Endodermal cell (in vitro differentiated cells): ENCODE data around the gene C6orf15. TPM values are rescaled to one million over a fixed set of nuclear protein-coding genes. Genes with fewer than 3 reads are reported as not detected.

Experiments
- DNase-seq: peaks from one replicate; pipeline ENCODE4 v3.0.0-alpha.2; 2017
- H3K27ac ChIP-seq: 2 replicates; pipeline ENCODE4 v1.5.1; 2013; ENCODE audit warnings: mild to moderate bottlenecking, low read depth, low read length, moderate library complexity
- H3K27me3 ChIP-seq: 2 replicates; pipeline ENCODE4 v1.6.1; 2013; ENCODE audit warnings: mild to moderate bottlenecking, low read length, moderate library complexity; ENCODE audit not compliant: insufficient read depth, control insufficient read depth, poor library complexity, severe bottlenecking
- H3K36me3 ChIP-seq: 2 replicates; pipeline ENCODE4 v1.7.0; 2013; ENCODE audit warnings: mild to moderate bottlenecking, low read length, moderate library complexity; ENCODE audit not compliant: control insufficient read depth, insufficient read depth
- H3K4me1 ChIP-seq: one replicate; pipeline ENCODE4 v1.7.0; 2013; ENCODE audit warnings: low read length; ENCODE audit not compliant: control insufficient read depth, insufficient read depth
- H3K4me3 ChIP-seq: 2 replicates; pipeline ENCODE4 v1.5.1; 2013; ENCODE audit warnings: mild to moderate bottlenecking, low read length, moderate library complexity
- H3K9ac ChIP-seq: 2 replicates; pipeline ENCODE4 v1.6.1; 2013; ENCODE audit warnings: mild to moderate bottlenecking, low read length, moderate library complexity; ENCODE audit not compliant: poor library complexity, severe bottlenecking; ENCODE audit errors: extremely low read depth
- H3K9me3 ChIP-seq: 2 replicates; pipeline ENCODE4 v1.6.1; 2013; ENCODE audit warnings: mild to moderate bottlenecking, low read length, moderate library complexity; ENCODE audit not compliant: control insufficient read depth
- H3K27ac Mint-ChIP-seq: 2 replicates; pipeline ENCODE4 v1.8.0; 2020; ENCODE audit warnings: mixed read lengths
- H3K27me3 Mint-ChIP-seq: 2 replicates; pipeline ENCODE4 v1.8.0; 2021; ENCODE audit warnings: mild to moderate bottlenecking, mixed read lengths; ENCODE audit not compliant: insufficient read depth
- H3K36me3 Mint-ChIP-seq: 2 replicates; pipeline ENCODE4 v1.8.0; 2020; ENCODE audit warnings: low read depth, mixed read lengths
- H3K4me1 Mint-ChIP-seq: 2 replicates; pipeline ENCODE4 v1.8.0; 2020; ENCODE audit warnings: mixed read lengths
- H3K4me3 Mint-ChIP-seq: 2 replicates; pipeline ENCODE4 v1.8.0; 2020; ENCODE audit warnings: mild to moderate bottlenecking, moderate library complexity, mixed read lengths
- H3K9me3 Mint-ChIP-seq: 2 replicates; pipeline ENCODE4 v1.8.0; 2020; ENCODE audit warnings: mild to moderate bottlenecking, mixed read lengths
- WGBS, 2 experiments: methylation state at CpG; one replicate each; pipeline versions ENCODE4 v1.1.5 to v1.1.7; 2013; ENCODE audit warnings: missing lambda C conversion rate in 2 of 2, mixed read lengths in 1 of 2; ENCODE audit not compliant: insufficient coverage in 1 of 2, insufficient read length in 1 of 2; 5-methylcytosine and 5-hydroxymethylcytosine counted together
- total RNA-seq, 2 donors: library from RNA; stranded (reverse); fragmentation: NEBNext Ultra II Directional in 1 of 2; extraction: Animal tissue kit (Norgen Biotek cat#: 25700) in 1 of 2; gene quantifications; 2 replicates in 1 of 2; 3 replicates in 1 of 2; pipeline ENCODE4 v1.2.1, GENCODE V29; 2021
- TF ChIP-seq, protein P1 (sequence below): fragments of 200-600 bp; sonication (generic); conservative IDR thresholded peaks from 2 replicates; pipeline ENCODE4 v1.5.0; 2021; ENCODE audit warnings: antibody characterized with exemption, mild to moderate bottlenecking

C6orf15 gene
- total RNA-seq, 2 donors from 2014 or later: not detected

DNA sequence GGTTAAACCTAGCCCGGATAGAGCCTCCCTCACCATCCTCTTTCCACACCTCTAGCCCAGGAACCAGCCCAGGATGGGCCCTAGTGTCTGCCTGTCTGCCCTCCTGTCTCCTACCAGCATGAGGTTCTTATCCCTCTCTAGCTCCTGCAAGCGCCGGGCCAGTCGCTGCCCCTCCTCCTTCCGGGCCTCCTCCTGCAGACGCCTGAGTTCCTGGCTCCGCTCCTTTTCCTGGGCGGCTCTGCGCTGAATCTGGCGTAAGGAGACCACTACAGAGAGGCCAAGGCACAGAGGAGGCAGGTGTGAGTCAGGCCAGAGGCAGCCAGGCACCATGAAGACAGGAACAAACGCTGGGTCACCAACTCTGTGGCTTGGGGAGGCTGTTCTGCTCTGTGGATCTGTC lies 30.8 kb upstream of the C6orf15 start:
- Mint-ChIP-seq H3K27me3 (peaks cover 5% of the 10 kb centered on the region), H3K9me3 (no peaks in the 10 kb centered on the region), H3K27ac (peak overlapping the region; percentile 32), H3K36me3 (peaks cover 38% of the 10 kb centered on the region), H3K4me3 (peak overlapping the region; percentile 35), H3K4me1 (peaks cover 14% of the 10 kb centered on the region)
- H3K9me3 ChIP-seq: no peaks in the 10 kb centered on the region
- H3K27me3 ChIP-seq: no peaks in the 10 kb centered on the region
- 41 to 47% methylated on average over 4 to 11 of the region's 11 CpGs for WGBS, 2 experiments
- no peak overlapping the region for H3K4me3 ChIP-seq
- DNase-seq: peak; percentile 96
- H3K27ac ChIP-seq: no peak overlapping the region
- no peak overlapping the region for H3K9ac ChIP-seq
- H3K36me3 ChIP-seq: peaks cover 10% of the 10 kb centered on the region
- no peaks in the 10 kb centered on the region for H3K4me1 ChIP-seq
- TF ChIP-seq, protein P1, sequence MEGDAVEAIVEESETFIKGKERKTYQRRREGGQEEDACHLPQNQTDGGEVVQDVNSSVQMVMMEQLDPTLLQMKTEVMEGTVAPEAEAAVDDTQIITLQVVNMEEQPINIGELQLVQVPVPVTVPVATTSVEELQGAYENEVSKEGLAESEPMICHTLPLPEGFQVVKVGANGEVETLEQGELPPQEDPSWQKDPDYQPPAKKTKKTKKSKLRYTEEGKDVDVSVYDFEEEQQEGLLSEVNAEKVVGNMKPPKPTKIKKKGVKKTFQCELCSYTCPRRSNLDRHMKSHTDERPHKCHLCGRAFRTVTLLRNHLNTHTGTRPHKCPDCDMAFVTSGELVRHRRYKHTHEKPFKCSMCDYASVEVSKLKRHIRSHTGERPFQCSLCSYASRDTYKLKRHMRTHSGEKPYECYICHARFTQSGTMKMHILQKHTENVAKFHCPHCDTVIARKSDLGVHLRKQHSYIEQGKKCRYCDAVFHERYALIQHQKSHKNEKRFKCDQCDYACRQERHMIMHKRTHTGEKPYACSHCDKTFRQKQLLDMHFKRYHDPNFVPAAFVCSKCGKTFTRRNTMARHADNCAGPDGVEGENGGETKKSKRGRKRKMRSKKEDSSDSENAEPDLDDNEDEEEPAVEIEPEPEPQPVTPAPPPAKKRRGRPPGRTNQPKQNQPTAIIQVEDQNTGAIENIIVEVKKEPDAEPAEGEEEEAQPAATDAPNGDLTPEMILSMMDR: no peak

DNA sequence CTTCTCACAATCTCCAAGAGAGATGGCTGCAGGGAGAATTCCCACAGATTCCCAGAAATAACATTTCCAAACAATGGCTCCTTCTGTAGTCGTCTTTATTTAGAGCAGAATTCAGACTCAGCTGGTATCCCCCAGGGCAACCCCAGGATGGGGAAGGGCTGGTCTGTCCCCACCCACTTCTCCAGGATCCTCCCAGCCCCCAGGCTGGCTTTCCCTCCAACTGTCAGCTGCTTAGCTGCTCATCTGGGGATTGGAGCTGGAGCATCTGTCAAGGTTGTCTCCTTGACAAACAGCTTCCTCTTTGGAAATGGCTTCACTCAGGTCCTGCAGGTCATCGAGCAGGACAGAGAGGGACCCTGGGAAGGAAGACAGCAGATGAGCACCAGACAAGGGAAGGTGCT lies 30.0 kb upstream of the C6orf15 start:
- no peaks in the 10 kb centered on the region for H3K9me3 Mint-ChIP-seq
- Histone ChIP-seq H3K27ac (no peak overlapping the region), H3K36me3 (peaks cover 10% of the 10 kb centered on the region), H3K4me3 (no peak overlapping the region), H3K27me3 (no peaks in the 10 kb centered on the region), H3K4me1 (no peaks in the 10 kb centered on the region), H3K9ac (no peak overlapping the region), H3K9me3 (no peaks in the 10 kb centered on the region)
- H3K4me1 Mint-ChIP-seq: peaks cover 17% of the 10 kb centered on the region
- WGBS, 2 experiments: 70 to 78% methylated on average over 2 of the region's 2 CpGs
- TF ChIP-seq, protein P1: no peak
- H3K36me3 Mint-ChIP-seq: peaks cover 34% of the 10 kb centered on the region
- H3K27ac Mint-ChIP-seq: no peak overlapping the region
- DNase-seq: peak; percentile 55
- no peak overlapping the region for H3K4me3 Mint-ChIP-seq
- H3K27me3 Mint-ChIP-seq: peaks cover 7% of the 10 kb centered on the region

DNA sequence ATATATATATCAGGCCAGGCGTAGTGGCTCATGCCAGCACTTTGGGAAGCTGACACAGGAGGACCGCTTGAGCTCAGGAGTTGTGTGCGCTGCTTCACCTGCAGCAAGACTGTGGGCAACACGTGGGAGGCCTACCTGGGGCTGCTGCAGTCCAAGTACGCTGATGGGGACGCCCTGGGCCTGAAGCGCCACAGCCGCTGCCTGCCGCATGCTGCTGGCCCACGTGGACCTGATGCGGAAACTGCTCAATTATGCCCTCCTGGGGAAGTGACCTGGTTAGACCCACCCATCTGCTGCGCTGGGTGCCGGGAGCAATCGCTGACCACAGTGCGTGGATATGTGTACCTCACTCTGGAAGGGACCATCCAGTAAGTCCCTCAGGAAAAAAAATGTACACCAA lies 28.3 kb upstream of the C6orf15 start:
- no peak overlapping the region for H3K9ac ChIP-seq
- DNase-seq: no peak
- H3K4me3 Mint-ChIP-seq: no peak overlapping the region
- WGBS, 2 experiments: 88 to 92% methylated on average over 9 to 15 of the region's 15 CpGs
- TF ChIP-seq, protein P1: no peak
- H3K27ac Mint-ChIP-seq: no peak overlapping the region
- H3K36me3 ChIP-seq: peaks cover 10% of the 10 kb centered on the region
- no peaks in the 10 kb centered on the region for H3K9me3 Mint-ChIP-seq
- H3K4me1 Mint-ChIP-seq: peaks cover 17% of the 10 kb centered on the region
- no peak overlapping the region for H3K27ac ChIP-seq
- peaks cover 26% of the 10 kb centered on the region for H3K36me3 Mint-ChIP-seq
- no peaks in the 10 kb centered on the region for H3K27me3 ChIP-seq
- H3K4me1 ChIP-seq: no peaks in the 10 kb centered on the region
- H3K9me3 ChIP-seq: no peaks in the 10 kb centered on the region
- H3K4me3 ChIP-seq: no peak overlapping the region
- peaks cover 7% of the 10 kb centered on the region for H3K27me3 Mint-ChIP-seq
